K562 (cell line): Measurements from ENCODE around the gene SERPINA10. TPM values are rescaled to one million over a fixed set of nuclear protein-coding genes. Genes with fewer than 3 reads are reported as not detected.

ENCODE experiments used
- ATAC-seq: fragments of 200-7000 bp; cut with Tn5 transposase; 3 replicates; pipeline ENCODE4 v1.9.1; 2020; ENCODE audit warnings: moderate library complexity
- BruUV-seq: library from RNA; stranded (reverse); fragments of 400-500 nt; replicated peaks from 2 replicates; lab custom pipeline; 2021; lab: Mats Ljungman, UMichigan
- CTCF ChIA-PET: fragments of 300-600 bp; formaldehyde crosslinking; extraction: SDS; loops from one replicate; lab custom pipeline; 2021; ENCODE audit warnings: low intra/inter-chr PET ratio; lab: Yijun Ruan, JAX
- POLR2A ChIA-PET: fragments of 300-600, 350-650 bp; sonication (Branson Sonifier 250); formaldehyde crosslinking; extraction: SDS; loops from one replicate; lab custom pipeline; 2021; ENCODE audit warnings: antibody characterized with exemption, inconsistent platforms; lab: Yijun Ruan, JAX
- DNase-seq, 4 experiments: peaks; one replicate each; pipeline versions ENCODE4 v3.0.0 to v3.0.0-alpha.2; 2011 to 2018; ENCODE audit warnings: low spot score in 3 of 4, mixed read lengths in 3 of 4; ENCODE audit errors: extremely low read depth in 1 of 4
- FAIRE-seq: peaks from 2 replicates; lab custom pipeline; 2011; peaks lifted over from hg19 to GRCh38; lab: Jason Lieb, UNC
- H2AFZ ChIP-seq: 2 replicates; pipeline ENCODE4 v1.6.0; 2011; ENCODE audit warnings: low read depth, low read length, control low read depth, inconsistent platforms
- H3K27ac ChIP-seq: fragments of 200-600 bp; 3 replicates; pipeline ENCODE4 v1.8.0; 2011; ENCODE audit warnings: low read depth, mild to moderate bottlenecking, control low read depth, inconsistent platforms, low read length, moderate library complexity, mixed read lengths; ENCODE audit errors: extremely low read depth
- H3K27me3 ChIP-seq, 2 experiments: fragments of 300-600 bp in 1 of 2; 2 replicates in 1 of 2; 3 replicates in 1 of 2; pipeline versions ENCODE4 v1.6.0 to v1.8.0; 2011; ENCODE audit warnings: inconsistent platforms in 2 of 2, low read length in 2 of 2, mild to moderate bottlenecking in 1 of 2, mixed read lengths in 1 of 2, moderate library complexity in 1 of 2; ENCODE audit not compliant: control insufficient read depth in 2 of 2, insufficient read depth in 2 of 2
- H3K36me3 ChIP-seq: fragments of 300-600 bp; 3 replicates; pipeline ENCODE4 v1.8.0; 2011; ENCODE audit warnings: mild to moderate bottlenecking, low read length, inconsistent platforms; ENCODE audit not compliant: control insufficient read depth, insufficient read depth
- H3K4me1 ChIP-seq, 2 experiments: fragments of 200-600 bp in 1 of 2; replicated peaks in 1 of 2; 2 replicates in 1 of 2; 3 replicates in 1 of 2; pipeline versions ENCODE4 v1.5.1 to v1.8.0; 2011; ENCODE audit warnings: inconsistent platforms in 2 of 2, low read length in 2 of 2, mild to moderate bottlenecking in 1 of 2, mixed read lengths in 1 of 2, moderate library complexity in 1 of 2; ENCODE audit not compliant: control insufficient read depth in 2 of 2, insufficient read depth in 2 of 2
- H3K4me2 ChIP-seq: 2 replicates; pipeline ENCODE4 v1.6.1; 2011; ENCODE audit warnings: low read length, control low read depth, inconsistent platforms, mixed read lengths; ENCODE audit not compliant: insufficient read depth
- H3K4me3 ChIP-seq: fragments of 200-600 bp; sonication (generic), shearing (Covaris generic); 2 replicates; pipeline ENCODE4 v1.5.1; 2016; ENCODE audit warnings: control low read depth, inconsistent platforms
- H3K79me2 ChIP-seq: fragments of 200-600 bp; 3 replicates; pipeline ENCODE4 v1.8.0; 2011; ENCODE audit warnings: low read length, inconsistent platforms; ENCODE audit not compliant: control insufficient read depth, insufficient read depth
- H3K9ac ChIP-seq, 2 experiments: 2 replicates each; pipeline versions ENCODE4 v1.6.0 to v1.6.1; 2011; ENCODE audit warnings: low read depth in 2 of 2, low read length in 2 of 2, control low read depth in 1 of 2, inconsistent platforms in 1 of 2, mild to moderate bottlenecking in 1 of 2, mixed read lengths in 1 of 2; ENCODE audit not compliant: insufficient read depth in 1 of 2
- H3K9me1 ChIP-seq: one replicate; pipeline ENCODE4 v1.6.0; 2011; ENCODE audit warnings: inconsistent platforms, mild to moderate bottlenecking, low read length, moderate library complexity; ENCODE audit not compliant: control insufficient read depth, insufficient read depth
- H3K9me3 ChIP-seq: replicated peaks from 2 replicates; pipeline ENCODE4 v1.5.1; 2011; ENCODE audit warnings: low read depth, low read length, inconsistent platforms; ENCODE audit not compliant: control insufficient read depth, insufficient read depth
- H4K20me1 ChIP-seq: replicated peaks from 2 replicates; pipeline ENCODE4 v1.6.1; 2011; ENCODE audit warnings: low read length, inconsistent platforms, mixed read lengths; ENCODE audit not compliant: control insufficient read depth, insufficient read depth
- BRCA1 ChIP-seq, 2 experiments: fragments of 450-650 bp in 1 of 2; sonication (generic) in 1 of 2; formaldehyde crosslinking in 1 of 2; IDR thresholded peaks; 2 replicates each; pipeline versions ENCODE4 v1.5.0 to v1.6.1; 2017 to 2020; ENCODE audit warnings: mild to moderate bottlenecking in 1 of 2, missing genetic modification reagents in 1 of 2
- DDX20 ChIP-seq: fragments of 450-650 bp; IDR thresholded peaks from 2 replicates; pipeline ENCODE4 v1.6.1; 2016; ENCODE audit warnings: missing genetic modification characterization, low read depth, mild to moderate bottlenecking, missing compliant biosample characterization, moderate library complexity
- EP300 ChIP-seq: IDR thresholded peaks from 2 replicates; pipeline ENCODE4 v1.6.1; 2012; ENCODE audit warnings: low read length, improper control_type of control experiment
- IRF9 ChIP-seq: fragments of 450-650 bp; IDR thresholded peaks from 2 replicates; pipeline ENCODE4 v1.6.1; 2016; ENCODE audit warnings: missing biosample characterization, missing genetic modification characterization
- MBD2 ChIP-seq: sonication (generic); IDR thresholded peaks from 2 replicates; pipeline ENCODE4 v1.6.1; 2016; ENCODE audit warnings: low read depth, borderline replicate concordance
- PHB ChIP-seq: fragments of 250-450 bp; sonication (Bioruptor Pico); IDR thresholded peaks from 2 replicates; pipeline ENCODE4 v1.5.0; 2021
- PHF21A ChIP-seq: fragments of 450-650 bp; IDR thresholded peaks from 2 replicates; pipeline ENCODE4 v1.6.1; 2017; ENCODE audit warnings: low read depth, borderline replicate concordance
- SAFB ChIP-seq: fragments of 200-400 bp; formaldehyde crosslinking; IDR thresholded peaks from 2 replicates; pipeline ENCODE4 v1.6.1; 2017; ENCODE audit warnings: low read depth, low read length, borderline replicate concordance
- SRF ChIP-seq, 2 experiments: fragments of 250-450, 450-650 bp in 1 of 2; sonication (Bioruptor Pico) in 1 of 2; sonication (generic) in 1 of 2; formaldehyde crosslinking; IDR thresholded peaks; 2 replicates each; pipeline versions ENCODE4 v1.5.0 to v1.5.1; 2020 to 2022; ENCODE audit warnings: mild to moderate bottlenecking in 1 of 2, missing genetic modification reagents in 1 of 2
- ZNF232 ChIP-seq: sonication (generic); formaldehyde crosslinking; IDR thresholded peaks from 2 replicates; pipeline ENCODE4 v1.8.0; 2022; ENCODE audit warnings: mild to moderate bottlenecking, missing genetic modification reagents
- ZNF445 ChIP-seq: fragments of 250-450 bp; sonication (Bioruptor Pico); IDR thresholded peaks from 2 replicates; pipeline ENCODE4 v1.4.0; 2020; ENCODE audit warnings: low read depth, mild to moderate bottlenecking, moderate library complexity
- ZZZ3 ChIP-seq: fragments of 450-650 bp; IDR thresholded peaks from 2 replicates; pipeline ENCODE4 v1.6.1; 2016; ENCODE audit warnings: antibody characterized with exemption, mild to moderate bottlenecking, moderate library complexity
- WGBS: fragments of 100-300 bp; shearing (Covaris generic); methylation state at CpG from one replicate; pipeline ENCODE4 v1.1.6; 2016; ENCODE audit warnings: low coverage, mixed read lengths; ENCODE audit not compliant: insufficient coverage; ENCODE audit errors: missing lambda C conversion rate; 5-methylcytosine and 5-hydroxymethylcytosine counted together
- in situ Hi-C: fragments of 300-500 bp; cut with MboI; formaldehyde crosslinking; loops from 4 replicates; pipeline ENCODE4 v1.15.0; 2018; ENCODE audit warnings: inconsistent platforms, mixed read lengths
- intact Hi-C: fragments of 100-400 bp; cut with micrococcal nuclease; formaldehyde crosslinking; loops from 2 replicates; pipeline ENCODE4 v1.14.2; 2022
- polyA plus RNA-seq, 8 experiments: library from polyadenylated mRNA; depleted of rRNA in 4 of 8; stranded (reverse) in 5 of 8; unstranded in 3 of 8; fragments of >200 nt; fragmentation: Nextera tagmentation in 2 of 8; fragmentation: Illumina TruSeq in 1 of 8; extraction: Ambion mirVana in 2 of 8; extraction: Trizol in 1 of 8; gene quantifications; 2 replicates each; pipeline versions ENCODE4 v1.2.1 to v1.2.3, GENCODE V29; 2011 to 2014; ENCODE audit warnings: inconsistent platforms in 1 of 8, missing spikeins in 1 of 8
- total RNA-seq, 7 experiments: library from RNA; depleted of rRNA in 6 of 7; stranded (reverse); fragments of >200 nt in 6 of 7; fragmentation: Illumina TruSeq in 2 of 7; extraction: Trizol in 2 of 7; gene quantifications; 2 replicates each; pipeline versions ENCODE4 v1.2.1 to v1.2.3, GENCODE V29; 2011 to 2021; ENCODE audit warnings: low replicate concordance in 1 of 7
- TF ChIP-seq, protein P1 (sequence below): fragments of 450-650 bp; IDR thresholded peaks from 2 replicates; pipeline ENCODE4 v1.6.1; 2016; ENCODE audit warnings: low read depth

Gene SERPINA10
- total and polyA plus RNA-seq, 9 of the 15 experiments (the other 6 are each of a cell fraction or from before 2014, with no cell fraction given) = not detected

- TF ChIP-seq SAFB (no peak), DDX20 (tag) (no peak), PHB (CRISPR knock-in tag) (no peak), ZNF232 (CRISPR knock-in tag) (no peak), ZZZ3 (no peak), SRF (CRISPR knock-in tag; IDR thresholded peaks at IDR 0.05) (no peak), IRF9 (no peak)
Observed at GRCh38 chr14:94329857-94330256, 36.8 kb upstream of the SERPINA10 start (continued).

DNA sequence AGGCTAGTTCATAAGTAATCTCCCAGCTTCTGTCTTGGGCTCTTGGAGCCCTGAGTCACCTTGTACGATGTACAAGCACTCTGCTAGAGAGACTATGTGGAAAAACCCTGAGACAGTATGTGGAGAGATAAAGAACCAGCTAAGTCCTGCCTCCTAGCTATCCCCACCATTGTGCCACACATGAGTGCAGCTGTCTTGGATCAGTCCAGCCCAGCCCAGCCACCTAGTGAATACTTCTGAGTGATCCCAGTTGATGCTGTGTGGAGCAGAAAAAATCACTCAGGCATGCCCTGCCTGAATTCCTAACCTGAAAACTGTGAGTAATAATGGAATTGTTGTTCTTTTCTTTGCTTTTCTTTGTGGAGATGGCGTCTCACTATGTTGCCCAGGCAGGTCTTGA is 35.1 kb upstream of the SERPINA10 start:
- TF ChIP-seq MBD2 = no peak
- TF ChIP-seq, protein P1, sequence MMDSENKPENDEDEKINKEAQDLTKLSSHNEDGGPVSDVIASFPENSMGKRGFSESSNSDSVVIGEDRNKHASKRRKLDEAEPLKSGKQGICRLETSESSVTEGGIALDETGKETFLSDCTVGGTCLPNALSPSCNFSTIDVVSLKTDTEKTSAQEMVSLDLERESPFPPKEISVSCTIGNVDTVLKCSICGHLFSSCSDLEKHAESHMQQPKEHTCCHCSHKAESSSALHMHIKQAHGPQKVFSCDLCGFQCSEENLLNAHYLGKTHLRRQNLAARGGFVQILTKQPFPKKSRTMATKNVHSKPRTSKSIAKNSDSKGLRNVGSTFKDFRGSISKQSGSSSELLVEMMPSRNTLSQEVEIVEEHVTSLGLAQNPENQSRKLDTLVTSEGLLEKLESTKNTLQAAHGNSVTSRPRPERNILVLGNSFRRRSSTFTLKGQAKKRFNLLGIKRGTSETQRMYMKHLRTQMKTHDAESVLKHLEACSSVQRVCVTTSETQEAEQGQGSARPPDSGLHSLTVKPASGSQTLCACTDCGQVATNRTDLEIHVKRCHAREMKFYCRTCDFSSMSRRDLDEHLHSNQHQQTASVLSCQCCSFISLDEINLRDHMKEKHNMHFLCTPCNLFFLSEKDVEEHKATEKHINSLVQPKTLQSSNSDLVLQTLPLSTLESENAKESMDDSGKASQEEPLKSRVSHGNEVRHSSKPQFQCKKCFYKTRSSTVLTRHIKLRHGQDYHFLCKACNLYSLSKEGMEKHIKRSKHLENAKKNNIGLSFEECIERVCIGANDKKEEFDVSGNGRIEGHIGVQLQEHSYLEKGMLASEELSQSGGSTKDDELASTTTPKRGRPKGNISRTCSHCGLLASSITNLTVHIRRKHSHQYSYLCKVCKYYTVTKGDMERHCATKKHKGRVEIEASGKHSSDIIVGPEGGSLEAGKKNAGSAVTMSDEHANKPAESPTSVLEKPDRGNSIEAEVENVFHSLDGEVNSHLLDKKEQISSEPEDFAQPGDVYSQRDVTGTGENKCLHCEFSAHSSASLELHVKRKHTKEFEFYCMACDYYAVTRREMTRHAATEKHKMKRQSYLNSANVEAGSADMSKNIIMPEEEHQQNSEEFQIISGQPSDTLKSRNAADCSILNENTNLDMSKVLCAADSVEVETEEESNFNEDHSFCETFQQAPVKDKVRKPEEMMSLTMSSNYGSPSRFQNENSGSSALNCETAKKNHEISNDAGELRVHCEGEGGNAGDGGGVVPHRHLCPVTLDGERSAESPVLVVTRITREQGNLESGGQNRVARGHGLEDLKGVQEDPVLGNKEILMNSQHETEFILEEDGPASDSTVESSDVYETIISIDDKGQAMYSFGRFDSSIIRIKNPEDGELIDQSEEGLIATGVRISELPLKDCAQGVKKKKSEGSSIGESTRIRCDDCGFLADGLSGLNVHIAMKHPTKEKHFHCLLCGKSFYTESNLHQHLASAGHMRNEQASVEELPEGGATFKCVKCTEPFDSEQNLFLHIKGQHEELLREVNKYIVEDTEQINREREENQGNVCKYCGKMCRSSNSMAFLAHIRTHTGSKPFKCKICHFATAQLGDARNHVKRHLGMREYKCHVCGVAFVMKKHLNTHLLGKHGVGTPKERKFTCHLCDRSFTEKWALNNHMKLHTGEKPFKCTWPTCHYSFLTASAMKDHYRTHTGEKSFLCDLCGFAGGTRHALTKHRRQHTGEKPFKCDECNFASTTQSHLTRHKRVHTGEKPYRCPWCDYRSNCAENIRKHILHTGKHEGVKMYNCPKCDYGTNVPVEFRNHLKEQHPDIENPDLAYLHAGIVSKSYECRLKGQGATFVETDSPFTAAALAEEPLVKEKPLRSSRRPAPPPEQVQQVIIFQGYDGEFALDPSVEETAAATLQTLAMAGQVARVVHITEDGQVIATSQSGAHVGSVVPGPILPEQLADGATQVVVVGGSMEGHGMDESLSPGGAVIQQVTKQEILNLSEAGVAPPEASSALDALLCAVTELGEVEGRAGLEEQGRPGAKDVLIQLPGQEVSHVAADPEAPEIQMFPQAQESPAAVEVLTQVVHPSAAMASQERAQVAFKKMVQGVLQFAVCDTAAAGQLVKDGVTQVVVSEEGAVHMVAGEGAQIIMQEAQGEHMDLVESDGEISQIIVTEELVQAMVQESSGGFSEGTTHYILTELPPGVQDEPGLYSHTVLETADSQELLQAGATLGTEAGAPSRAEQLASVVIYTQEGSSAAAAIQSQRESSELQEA = no peak
- no peak for TF ChIP-seq PHF21A
- TF ChIP-seq ZNF445 (CRISPR knock-in tag) = no peak
- TF ChIP-seq BRCA1 (IDR thresholded peaks at IDR 0.05) = no peak
- TF ChIP-seq BRCA1 (CRISPR knock-in tag; IDR thresholded peaks at IDR 0.05) = no peak
- TF ChIP-seq EP300 = no peak
- no peak overlapping the region for H3K9ac ChIP-seq
- H3K79me2 ChIP-seq = no peaks in the 10 kb centered on the region
- ChIA-PET POLR2A (no interaction called here), CTCF (no interaction called here)
- no peaks in the 10 kb centered on the region for H3K4me1 ChIP-seq
- no peaks in the 10 kb centered on the region for H3K27me3 ChIP-seq
- ATAC-seq (no peak), FAIRE-seq (no peak), DNase-seq (no peak)
- H3K36me3 ChIP-seq = no peaks in the 10 kb centered on the region
- no peak overlapping the region for H3K27ac ChIP-seq
- BruUV-seq = no TSS peak
- no peak overlapping the region for H3K4me2 ChIP-seq
- H4K20me1 ChIP-seq = no peaks in the 10 kb centered on the region
- 0% methylated on average over 2 of the region's 2 CpGs for WGBS
- H3K9me3 ChIP-seq = no peaks in the 10 kb centered on the region
- intact Hi-C loops = no loop called here
- no peaks in the 10 kb centered on the region for H3K9me1 ChIP-seq
- in situ Hi-C loops = no loop called here
- no peak overlapping the region for H3K4me3 ChIP-seq
- H2AFZ ChIP-seq = no peak overlapping the region
